ENCODE results near the gene B3GNT2.
"Not testable (repeated sequence)": the region's sequence is repeated elsewhere in the genome, so short reads cannot be mapped to it uniquely, and the experiment has no call there.

The B3GNT2 gene

DNA sequence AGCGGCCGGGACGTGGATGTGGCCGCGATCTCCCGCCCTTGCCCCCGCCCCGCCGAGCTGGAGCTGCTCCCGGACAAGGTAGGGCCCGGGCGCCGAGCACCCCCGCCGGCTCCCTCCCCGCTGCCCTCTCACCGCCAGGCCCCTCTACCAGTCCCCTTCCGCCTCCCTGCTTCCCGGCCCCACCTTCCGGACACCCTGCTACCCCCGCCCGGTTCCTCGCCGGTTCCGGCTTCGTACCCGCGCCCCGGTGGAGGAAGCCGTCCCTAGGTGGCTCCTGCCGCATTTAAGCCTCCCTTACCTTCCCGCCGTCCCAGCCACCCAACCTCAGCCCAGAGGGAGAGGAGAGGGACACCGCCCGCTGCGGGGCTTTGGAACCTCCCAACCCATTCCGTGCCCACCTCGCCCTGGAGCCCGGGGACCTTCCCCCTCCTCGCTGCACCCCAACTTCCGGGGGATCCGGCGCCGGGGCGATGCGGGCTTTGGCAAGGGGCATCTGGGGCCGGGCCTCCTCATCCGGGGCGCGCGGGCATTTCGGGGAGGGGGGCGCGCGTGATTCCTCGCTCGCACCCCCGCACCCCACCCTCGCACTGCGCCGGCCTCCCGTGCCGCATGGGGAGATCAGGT lies 475 bp downstream of the B3GNT2 start:
- no peak for DNase-seq (ENCODE audit: extremely low read depth, low read depth)
- H3K4me3 ChIP-seq (replicated peaks; ENCODE audit: low read depth, low read length), result peak overlapping the region; percentile 91
- TF ChIP-seq, protein P1, sequence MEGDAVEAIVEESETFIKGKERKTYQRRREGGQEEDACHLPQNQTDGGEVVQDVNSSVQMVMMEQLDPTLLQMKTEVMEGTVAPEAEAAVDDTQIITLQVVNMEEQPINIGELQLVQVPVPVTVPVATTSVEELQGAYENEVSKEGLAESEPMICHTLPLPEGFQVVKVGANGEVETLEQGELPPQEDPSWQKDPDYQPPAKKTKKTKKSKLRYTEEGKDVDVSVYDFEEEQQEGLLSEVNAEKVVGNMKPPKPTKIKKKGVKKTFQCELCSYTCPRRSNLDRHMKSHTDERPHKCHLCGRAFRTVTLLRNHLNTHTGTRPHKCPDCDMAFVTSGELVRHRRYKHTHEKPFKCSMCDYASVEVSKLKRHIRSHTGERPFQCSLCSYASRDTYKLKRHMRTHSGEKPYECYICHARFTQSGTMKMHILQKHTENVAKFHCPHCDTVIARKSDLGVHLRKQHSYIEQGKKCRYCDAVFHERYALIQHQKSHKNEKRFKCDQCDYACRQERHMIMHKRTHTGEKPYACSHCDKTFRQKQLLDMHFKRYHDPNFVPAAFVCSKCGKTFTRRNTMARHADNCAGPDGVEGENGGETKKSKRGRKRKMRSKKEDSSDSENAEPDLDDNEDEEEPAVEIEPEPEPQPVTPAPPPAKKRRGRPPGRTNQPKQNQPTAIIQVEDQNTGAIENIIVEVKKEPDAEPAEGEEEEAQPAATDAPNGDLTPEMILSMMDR (IDR thresholded peaks at IDR 0.05; ENCODE audit: low read depth, low read length, missing control alignments), result no peak

DNA sequence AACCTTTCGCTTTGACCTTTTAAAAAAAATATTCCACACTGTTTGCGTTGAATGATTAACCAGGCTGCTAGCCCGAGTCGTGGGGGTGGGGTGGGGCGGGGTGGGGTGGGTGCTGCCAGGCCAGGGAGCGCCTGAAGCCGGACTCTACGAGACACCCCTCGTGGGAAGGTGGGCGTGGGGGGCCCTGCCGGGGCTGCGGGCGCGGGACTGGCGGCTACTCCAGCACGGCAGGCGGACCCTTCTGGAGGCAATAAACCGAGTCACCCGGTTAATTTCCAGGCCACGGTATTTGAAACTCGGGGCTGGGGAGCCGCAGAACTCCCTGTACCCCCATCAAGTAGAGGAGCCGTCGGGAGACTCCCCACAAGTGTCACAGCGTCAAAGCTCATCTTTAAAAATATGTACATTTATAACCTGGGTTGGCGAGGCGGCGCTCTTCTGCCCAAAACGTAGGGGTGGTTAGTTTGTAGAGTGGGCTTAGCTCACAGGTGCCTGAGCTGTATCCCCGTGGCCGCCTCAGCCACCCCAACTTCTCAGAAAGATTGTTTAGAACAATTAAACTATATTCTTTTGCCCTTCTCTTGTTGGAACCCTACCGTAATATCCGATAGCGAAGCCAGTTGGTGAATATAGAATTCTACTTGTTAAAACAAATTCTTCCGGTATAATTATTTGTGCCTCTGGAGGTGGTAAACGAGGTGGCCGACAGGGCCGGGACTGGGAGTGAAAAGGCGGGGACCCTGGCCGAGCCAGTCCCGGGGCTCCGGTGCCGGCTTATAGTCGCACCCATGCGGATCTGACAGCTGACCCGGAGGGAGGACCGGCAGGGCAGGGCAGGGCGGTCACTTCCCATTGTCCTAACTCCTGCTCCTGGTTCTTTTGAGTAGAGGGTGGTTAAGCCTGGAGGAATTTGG lies 1.4 kb downstream of the B3GNT2 start:
- peak overlapping the region; percentile 91 for H3K4me3 ChIP-seq (replicated peaks; ENCODE audit: low read depth, low read length)
- DNase-seq (ENCODE audit: extremely low read depth, low read depth), result no peak
- TF ChIP-seq, protein P1 (IDR thresholded peaks at IDR 0.05; ENCODE audit: low read depth, low read length, missing control alignments), result no peak

DNA sequence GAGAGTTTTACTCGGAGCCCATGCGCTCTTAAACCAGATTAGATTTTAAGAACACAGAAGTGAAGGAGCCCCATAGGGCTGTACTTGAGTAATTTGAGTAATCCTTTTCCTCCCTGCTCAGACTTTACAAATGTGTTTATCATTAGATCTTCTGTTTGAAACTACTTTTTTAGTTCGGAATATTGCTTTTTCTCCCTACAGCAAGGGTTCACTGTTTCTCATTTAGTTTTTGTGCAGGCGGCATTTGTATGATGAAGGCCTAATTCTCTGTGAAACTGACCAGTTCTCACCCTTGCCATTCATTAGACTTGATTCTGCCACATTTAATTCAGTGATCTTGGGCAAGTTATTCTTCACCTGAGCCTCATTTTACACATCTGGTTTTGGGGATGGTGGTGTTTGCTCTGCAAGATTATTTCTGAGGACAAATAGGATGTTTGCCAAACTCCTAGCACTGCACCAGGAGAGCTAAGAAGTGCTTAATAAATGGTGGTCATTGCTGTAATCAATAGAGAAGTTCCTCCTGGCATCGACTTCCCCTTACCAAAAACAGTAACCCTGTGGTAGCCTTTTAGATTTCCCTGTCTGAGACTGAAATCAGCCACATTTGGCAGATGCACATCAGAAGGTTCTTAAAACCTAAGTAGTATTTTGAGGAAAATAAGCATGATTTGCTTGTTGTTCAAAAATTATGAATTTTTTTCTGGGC lies 2.2 kb downstream of the B3GNT2 start:
- TF ChIP-seq, protein P1 (IDR thresholded peaks at IDR 0.05; ENCODE audit: low read depth, low read length, missing control alignments), result no peak
- peak overlapping the region; percentile 91 for H3K4me3 ChIP-seq (replicated peaks; ENCODE audit: low read depth, low read length)
- DNase-seq (ENCODE audit: extremely low read depth, low read depth), result no peak

DNA sequence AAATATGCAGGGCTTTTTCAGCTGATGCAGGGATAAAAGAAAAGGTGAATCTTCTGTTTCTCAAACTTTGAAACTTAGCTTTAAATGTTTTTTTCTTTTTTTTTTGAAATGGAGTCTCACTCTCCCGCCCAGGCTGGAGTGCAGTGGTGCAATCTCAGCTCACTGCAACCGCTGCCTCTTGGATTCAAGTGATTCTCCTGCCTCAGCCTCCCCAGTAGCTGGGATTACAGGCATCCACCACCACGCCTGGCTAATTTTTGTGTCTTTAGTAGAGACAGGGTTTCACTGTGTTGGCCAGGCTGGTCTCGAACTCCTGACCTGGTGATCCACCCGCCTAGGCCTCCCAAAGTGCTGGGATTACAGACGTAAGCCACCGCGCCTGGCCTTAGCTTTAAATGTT lies 2.9 kb downstream of the B3GNT2 start:
- H3K4me3 ChIP-seq (replicated peaks; ENCODE audit: low read depth, low read length); DNase-seq (ENCODE audit: extremely low read depth, low read depth): not testable (repeated sequence)

DNA sequence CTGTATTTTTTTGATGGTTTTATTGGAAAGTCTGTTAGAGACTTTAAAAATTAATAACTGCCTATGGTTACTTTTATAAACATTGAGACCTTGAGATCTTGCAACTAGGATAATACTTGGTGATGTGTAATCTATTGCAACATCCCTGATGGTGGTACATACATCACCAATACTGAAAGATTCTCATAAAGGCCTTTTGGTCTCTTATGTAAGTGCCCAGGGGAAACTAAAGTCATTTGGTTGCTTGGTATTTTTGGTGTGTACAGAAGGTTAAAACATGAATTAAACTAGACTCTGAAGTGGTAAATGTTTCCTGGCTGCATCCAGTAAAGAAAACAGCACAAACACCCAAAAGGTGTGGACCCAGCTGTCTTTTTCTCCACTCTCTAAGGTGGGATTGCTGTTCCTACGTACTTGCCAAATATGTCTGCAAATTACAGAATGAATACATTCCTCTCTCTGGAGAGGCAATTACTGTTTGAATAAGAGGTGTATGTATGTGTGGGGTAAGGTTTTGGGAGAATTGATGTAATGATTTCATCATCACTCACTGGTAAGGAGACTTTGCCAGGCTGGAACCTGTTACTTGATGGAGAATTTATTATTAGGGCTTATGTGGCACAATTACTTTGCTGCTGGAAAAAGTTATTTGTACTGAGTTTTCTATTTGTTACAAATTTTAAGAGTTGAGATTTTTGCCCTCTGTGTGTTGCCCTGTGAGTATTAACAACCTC lies 3.6 kb downstream of the B3GNT2 start:
- DNase-seq (ENCODE audit: extremely low read depth, low read depth), result no peak
- TF ChIP-seq, protein P1 (IDR thresholded peaks at IDR 0.05; ENCODE audit: low read depth, low read length, missing control alignments), result no peak
- H3K4me3 ChIP-seq (replicated peaks; ENCODE audit: low read depth, low read length), result no peak overlapping the region

DNA sequence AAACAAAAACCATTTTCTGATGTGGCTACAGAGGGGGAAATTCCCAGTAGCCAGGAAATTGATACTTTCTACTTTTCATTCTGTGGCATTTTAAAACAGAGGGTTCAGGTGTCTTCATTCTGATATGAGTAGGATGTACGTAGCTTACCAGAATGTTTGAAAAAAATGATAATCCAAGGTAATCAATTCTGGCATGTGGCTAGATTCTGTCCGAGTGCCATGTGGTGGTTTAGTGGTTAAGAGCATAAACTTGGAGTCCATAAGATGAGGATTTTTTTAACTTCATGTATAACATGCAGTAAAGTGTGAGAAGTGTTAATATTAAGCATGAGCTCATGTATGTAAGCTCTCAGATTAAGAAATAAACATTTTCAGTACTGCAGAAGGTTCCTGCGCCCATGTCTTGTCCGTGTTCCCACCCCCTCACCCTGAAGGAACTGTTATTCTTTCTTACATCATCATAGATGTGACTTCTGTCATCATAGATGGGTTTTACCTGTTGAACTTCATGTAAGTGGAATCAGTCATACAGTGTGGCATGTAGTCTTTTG lies 4.5 kb downstream of the B3GNT2 start:
- TF ChIP-seq, protein P1 (IDR thresholded peaks at IDR 0.05; ENCODE audit: low read depth, low read length, missing control alignments), result no peak
- no peak overlapping the region for H3K4me3 ChIP-seq (replicated peaks; ENCODE audit: low read depth, low read length)
- no peak for DNase-seq (ENCODE audit: extremely low read depth, low read depth)

Data from HFF-Myc (cell line).